HG02623 (cell line): Measurements from ENCODE around the gene IQSEC1.

ENCODE experiments used
- ATAC-seq: cut with Tn5 transposase; IDR thresholded peaks from one replicate; pipeline ENCODE4 v1.9.1; 2021; ENCODE audit warnings: moderate library complexity; ENCODE audit not compliant: unreplicated experiment

IQSEC1 gene

DNA sequence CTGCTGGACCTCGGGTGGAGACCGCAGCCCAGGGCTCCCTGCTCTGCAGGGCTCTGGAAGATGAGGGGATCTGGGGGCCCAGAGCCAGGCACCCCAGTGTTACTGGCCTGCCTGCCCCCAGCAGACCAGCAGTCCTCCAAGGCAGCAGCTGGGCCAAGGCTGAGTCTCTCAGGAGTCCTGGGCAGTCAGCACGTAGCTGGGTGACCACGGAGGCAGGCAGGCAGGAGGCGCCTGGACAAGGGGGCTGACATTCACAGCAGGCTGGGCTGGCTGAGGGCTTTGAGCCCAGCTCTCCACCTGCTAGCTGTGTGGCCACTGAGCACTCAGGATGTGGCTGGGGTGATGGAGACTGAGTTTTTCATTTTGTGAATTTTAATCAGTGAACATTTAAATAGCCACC lies 67.9 kb downstream of the IQSEC1 start:
- ATAC-seq, result no peak

DNA sequence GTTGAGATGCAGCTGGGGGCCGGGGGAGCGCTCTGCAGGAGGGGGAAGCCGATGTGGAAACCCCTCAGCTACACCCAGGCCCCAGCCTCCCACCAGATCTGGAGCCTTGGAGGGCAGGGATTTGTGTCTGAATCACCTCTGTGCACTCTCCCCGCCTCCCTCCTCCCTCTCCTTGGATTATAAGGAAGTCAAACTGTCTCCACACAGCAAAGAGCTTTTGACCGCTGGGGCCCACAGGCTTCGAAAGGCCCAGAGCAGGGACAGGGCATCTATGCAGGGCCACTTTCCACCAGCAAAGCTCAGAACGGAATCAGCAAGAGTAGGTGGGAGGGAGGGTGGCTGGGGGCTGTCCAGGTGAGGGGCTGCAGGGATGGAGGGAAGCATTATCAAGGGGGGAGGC lies 68.9 kb downstream of the IQSEC1 start:
- no peak for ATAC-seq

DNA sequence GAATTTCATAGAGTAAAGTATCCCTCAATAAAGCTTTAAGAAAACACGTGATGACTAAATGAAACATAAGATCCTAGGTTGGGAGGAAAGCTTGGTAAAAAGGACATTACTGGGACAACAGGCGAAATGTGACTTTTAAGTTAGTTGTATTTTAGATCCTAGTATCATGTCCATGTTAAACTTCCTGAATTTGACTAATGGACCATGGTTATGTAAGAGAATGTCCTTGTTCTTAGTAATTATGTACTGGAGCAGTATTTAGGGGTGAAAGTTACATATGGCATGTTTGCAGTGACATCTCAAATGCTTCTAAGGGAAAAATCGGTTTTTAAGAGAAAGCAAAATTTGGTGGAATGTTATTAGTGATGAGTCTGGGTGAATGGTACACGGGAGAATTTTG lies 69.6 kb downstream of the IQSEC1 start:
- ATAC-seq, result no peak

DNA sequence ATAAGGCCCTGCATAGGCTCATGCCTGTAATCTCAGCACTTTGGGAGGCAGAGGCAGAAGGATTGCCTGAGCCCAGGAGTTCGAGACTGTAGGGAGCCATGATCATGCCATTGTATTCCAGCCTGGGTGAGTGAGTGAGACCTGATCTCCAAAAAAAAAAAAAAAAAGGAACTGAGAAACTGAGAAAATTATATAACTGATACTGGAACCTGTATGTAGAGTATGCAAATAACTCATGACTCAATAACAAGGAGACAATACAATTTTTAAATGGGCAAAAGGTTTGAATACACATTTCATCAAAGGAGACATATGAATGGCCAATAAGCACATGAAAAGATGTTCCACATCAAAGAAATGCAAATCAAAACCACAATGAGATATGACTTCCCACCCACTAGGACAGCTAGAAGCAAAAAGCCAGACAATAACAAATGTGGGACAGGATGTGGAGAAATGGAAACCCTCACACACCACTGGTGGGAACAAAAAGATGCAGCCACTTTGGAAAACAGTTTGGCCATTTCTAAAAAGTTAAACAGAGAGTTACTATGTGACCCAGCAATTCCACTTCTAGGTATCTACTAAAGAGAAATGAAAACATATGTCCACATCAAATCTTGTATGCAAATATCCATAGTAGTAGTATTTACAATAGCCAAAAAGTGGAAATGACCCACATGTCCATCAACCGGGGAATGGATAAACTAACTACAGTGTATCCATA lies 70.7 kb downstream of the IQSEC1 start:
- ATAC-seq, result peak; percentile 39

DNA sequence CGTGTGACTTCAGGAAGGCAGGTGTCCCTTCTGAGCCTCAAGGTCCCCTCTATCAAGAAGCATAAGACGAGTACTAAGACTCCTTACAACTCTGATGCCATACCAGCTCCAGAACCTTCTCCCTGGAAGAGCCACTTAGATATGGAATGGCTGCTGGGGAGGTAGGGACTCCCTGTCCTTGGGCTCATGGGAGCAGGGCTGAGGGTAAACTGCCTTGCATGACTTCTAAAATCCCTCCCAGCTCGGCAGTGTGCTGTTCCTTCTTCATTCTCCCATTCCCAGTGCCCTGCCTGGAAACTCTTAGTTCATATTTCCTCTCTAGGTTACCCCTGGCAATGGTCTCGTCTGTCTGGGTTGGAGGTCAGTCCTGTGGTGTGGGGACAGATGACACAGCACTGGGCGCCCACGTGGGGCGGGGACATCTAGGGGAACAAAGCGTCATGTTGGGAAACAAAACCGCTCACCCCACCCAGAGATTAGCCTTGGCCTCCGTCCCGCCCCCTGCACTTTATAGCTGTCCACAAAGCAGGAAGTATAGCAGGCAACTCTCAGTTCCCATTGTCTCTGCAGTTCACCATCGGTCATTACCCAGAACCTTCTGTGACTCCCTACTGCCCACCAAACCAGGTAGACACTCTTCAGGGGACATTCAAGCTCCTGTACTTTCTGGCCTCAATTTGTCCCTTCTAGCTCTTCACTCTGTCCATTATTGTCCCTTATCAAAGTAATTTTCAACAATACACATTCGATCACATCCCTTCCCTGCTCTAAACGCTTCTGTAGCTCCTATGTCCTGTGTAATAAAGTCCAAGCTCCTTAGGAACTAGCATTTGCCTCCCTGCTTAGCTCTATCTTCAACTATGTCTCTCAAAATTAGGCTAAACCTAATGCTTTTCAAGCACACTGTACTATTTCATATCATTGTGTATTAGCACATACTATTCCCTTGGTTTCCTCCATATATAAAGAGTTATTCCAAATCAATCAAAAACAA lies 73.8 kb downstream of the IQSEC1 start:
- no peak for ATAC-seq

DNA sequence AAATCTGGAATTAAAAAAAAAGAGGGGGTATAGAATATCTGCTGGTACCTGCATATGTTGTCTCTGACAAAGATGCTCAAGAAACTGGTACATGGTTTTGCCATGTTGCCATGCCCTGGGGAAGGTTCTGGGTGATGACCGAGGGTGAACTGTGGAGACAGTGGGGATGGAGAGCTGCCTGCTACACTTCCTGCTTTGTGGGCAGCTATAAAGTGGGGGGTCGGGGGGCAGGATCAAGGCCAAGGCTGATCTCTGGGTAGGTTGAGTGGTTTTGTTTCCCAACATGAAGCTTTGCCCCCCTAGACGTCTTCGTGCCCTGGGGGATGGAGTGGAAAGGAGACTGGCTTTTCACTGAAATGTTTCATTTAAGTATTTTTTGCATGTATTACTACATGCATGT lies 74.6 kb downstream of the IQSEC1 start:
- ATAC-seq, result no peak

DNA sequence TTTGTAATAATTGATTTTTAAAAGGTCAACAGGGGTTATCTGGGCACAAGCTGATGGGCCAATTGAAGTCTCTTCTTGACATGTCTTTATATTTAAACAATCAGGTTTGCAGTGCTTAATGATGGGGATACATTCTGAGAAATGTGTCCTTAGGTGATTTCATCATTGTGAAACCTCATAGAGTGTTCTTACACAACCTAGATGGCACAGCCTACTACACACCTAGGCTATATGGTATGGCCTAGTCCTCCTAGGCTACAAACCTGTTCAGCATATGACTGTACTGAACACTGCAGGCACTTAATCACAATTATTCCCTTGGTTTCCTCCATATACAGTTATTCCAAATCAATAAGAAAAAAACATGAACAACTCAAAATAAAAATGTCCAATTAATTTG lies 75.8 kb downstream of the IQSEC1 start:
- ATAC-seq, result no peak

DNA sequence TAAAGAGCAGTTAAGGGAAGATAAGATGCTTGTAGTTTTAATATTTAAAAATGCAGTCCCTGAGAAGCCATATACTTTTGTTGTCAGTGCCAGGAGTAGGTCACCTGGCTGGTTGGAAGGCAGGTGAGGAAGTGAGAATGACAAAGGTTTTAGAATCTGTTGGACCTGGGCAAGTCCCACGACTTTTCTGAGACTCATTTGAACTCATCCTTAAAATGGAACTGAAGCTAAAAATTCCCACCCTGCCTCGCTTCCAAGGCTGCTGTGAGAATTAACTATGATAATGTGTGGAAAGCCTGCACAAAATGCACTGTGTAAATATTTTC lies 77.1 kb downstream of the IQSEC1 start:
- no peak for ATAC-seq

DNA sequence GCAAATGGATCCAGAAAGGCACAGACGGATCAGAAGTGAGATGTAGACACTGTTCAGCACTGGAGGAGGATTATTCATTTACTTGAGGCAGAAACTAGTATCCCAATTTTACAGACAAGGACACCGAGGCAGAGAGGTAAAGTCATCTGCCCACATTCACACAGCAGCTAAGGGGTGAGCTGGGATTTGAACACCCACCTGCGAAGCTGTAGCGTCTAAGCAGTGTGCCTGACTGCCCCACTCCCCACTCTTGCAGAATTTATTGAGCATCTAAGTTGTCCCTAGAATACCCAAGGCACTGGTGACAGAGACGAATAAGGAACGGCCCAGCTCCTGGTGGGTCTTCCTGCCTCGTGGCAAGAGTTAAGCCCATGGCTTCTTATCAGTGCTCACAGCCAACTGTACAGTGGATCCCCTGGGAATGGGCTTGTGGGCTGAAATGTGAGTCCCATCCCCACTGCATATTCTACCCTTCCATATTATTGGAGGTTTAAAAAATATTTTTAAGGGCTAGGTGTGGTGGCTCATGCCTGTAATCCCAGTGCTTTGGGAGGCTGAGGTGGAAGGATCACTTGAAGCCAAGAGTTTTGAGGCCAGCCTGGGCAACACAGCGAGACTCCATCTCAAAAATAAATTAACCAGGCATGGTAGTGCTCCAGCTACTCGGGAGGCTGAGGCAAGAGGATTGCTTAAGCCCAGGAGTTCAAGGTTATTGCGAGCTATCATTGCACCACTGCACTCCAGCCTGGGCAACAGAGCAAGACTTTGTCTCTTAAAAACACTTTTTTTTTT lies 77.6 kb downstream of the IQSEC1 start:
- ATAC-seq, result no peak

DNA sequence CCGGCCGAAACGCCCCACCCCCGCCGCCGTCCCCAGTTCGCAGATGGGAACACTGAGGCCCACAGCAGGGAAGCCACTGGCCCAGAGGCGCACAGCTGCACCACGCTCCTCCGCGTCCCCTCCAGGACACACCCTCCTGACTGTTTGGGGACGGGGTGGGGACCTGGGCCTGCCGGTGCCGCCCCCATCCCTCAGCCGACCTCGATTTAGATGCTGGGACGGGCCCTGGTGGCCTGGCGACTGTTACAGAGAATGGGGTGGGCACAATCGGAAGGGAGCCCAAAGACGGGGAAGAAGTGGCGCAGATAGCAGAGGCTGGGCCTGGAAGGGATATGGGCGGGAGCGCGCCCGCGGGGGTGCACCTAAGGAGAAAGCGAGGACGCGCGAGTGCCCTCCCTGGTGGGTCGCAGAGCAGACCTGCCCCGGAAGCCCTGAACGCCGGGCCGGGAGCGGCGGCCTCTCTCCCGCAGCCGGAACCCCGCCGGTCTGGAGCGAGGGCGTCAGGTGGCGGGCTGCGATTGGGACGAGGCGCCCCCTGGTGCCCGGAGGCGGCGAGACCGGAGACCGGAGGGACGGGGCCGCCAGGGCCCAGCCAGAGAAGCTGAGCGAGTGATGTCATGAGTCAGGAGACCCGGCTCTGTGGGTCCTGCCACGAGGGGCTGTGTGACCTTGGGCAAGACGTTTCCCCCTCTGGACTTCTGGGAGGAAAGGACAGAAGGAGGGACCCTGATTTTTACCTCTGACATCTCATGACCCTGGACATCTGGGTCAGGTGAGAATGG lies 78.4 kb downstream of the IQSEC1 start:
- ATAC-seq, result peak; percentile 69

DNA sequence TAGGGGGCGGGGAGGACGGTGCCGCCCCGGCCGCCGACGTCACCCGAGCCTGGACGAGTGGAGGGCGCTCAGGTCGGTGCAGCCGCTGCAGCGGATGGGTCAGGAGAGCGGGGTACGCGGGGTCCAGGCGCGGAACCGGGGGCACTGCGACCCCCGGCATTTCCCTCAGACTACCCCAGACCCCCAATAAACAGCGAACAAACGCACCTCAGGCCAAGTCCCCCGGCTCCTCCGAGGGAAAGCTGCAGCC lies 78.9 kb downstream of the IQSEC1 start:
- ATAC-seq, result no peak

DNA sequence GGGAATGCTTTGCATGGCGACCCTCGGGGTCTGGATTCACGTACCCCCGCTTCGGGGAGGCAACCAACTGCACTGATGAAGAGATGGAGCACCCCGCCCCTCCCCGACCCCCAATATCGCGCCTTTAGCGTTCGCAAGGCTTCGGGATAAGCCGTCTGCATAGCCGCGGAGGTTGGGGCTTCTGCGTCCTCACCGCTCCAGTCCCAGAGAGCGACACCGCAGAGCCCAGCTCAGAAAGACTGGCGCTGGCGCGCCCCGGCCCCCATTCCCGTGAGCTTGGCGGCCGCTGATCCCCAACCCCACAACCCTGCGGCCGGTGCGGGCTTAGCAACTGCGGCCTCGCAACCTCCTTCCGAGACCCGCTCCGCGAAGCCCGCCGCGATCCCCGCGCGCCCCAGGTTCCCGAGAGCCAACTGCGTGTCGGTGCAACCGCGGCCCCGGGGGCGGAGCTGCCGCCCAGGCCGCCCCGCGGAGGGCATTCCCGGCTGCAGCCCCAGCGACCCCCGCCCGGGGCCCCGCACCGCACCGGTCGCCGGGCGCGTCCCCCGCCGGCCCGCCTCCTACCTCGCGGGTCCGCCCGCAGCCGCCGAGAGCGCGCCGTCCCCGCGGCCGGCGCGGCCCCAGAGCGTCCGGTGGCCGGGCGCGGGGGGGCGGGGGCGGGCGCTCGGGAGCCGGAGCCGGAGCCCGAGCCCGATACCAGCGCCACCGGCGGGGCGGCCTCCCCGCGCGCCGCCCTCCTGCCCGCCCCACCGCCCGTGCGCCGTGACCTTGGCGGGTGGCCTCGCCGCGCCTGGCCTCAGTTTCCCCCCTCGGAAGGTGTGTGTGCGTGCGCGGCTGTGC lies 79.5 kb downstream of the IQSEC1 start:
- ATAC-seq, result no peak

DNA sequence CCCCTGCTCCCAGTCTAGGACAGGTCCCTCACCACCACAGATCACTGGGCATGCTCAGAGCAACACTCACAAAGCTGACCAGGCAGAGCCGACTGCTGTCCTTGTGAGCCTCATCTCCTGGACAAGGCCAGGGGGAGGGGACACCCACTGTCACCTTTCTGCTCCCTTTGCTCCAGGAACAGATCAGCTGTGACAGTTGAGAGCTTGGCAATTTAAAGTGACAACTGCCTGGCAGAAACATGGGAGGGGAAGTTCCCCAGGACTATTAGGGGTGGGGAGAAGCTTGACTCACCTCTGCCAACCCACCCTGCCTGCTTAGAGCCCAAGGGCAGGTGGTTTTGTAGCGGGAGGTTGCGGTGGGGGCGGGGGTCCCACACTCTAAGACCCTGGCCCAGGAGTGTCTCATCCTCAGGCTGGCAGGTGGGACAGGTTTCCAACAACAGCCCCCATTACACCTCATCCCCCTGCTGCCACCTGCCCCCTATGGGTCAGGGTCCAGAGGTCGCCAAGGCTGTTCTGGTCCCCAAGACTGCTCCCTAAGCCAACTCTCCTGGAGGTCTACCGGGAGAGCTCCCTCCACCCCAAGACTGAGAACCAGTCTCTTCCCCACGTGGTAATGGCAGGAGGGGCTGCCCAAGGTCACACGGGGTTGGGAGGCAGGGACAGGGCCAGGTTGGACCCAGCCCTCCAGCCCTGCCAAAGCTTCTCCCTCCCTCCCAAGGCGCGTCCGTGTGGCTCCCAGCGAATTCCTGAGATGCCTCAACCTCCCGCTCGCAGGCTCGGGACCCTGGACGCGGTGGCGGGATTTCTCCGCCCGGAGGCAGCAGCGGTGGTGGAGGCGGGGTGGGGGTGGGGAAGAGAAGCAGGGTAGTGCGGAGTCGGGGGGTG lies 80.4 kb downstream of the IQSEC1 start:
- ATAC-seq, result no peak

DNA sequence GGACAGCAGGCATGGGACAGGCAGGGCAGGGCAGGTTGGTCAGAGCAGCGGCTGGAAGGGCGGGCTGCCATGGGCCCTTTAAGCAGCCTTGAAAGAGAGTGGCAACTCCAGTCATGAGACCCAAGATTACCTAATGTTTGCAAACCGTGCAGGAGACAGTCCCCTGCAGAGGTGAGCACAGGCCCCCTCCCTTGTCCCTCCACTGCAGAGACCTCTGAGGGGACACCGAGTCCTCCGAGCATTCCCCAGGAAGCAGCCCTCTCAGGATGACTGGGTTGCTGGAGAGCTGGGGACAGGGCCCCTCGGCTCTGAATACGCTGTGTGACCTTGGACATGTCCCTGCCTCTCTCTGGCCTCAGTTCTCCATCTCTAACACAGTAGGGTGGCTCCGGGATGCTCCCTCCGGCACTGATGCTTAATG lies 81.4 kb downstream of the IQSEC1 start:
- ATAC-seq, result no peak

DNA sequence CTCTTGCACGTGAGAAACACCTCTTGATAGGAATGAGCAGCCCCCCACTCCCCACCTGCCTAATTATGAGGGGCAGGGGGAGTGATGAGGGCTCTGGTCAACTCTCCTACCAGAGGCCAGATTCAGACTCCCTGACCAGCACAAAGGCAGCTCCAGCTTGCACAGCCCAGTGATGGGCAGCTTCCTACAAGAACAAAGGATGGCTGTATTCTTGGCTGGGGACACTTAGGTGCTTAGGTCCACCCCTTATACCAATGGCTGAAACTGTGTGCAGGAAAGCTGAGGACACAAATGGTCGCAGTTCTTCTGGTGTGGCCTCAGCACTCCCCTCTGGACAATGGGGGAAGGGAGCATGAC lies 81.8 kb downstream of the IQSEC1 start:
- ATAC-seq, result no peak

DNA sequence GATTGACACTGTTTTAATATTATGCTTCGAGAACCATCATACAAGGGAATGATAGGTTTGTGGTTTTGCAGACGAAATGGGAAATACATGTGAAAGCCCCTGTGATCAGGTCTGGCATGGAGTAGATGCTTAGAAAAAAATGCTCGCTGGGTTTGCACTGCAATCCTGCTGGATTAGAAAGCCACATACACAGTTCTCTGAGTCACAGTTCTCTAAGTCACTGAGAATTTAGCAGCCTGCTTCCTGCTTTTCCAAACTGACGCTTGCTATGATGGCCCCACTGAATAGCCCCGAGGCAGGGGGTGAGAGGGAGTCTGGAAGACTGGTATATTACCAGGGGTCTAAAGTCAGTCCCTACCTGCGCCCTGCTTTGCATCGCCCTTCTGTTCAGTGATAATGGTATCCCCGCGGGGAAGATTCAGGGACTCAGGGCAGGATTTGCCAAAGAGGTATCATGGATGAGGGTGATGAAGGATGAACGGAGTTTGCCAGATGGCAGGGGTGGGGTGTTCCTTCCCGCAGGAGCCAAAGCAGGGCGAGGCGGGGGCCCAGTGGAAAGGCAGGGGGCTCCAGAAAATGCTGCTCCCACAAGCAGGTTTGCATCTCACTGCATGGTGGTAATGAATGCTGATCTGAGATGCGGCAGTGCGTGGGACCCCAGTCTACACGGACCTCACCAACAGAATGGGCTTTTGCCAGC lies 82.3 kb downstream of the IQSEC1 start:
- no peak for ATAC-seq

DNA sequence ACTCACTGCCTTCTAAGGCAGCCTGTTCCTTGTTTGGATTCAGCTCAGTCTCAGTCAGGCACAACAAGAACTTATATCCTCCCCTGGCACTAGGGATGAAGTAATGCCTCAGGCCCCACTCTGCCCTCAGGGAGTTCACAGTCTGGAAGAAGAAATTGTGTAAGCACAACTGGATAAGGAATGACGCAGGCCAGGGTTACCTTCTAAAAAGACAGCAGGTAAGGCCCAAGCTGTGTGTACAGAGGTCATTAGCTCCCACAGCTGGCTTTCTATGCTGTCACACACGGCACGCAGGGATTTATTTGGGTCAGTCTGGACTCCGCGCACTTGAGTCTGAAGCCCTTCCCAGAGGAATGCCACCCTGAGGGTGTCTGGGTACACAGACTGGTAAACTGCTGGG lies 82.9 kb downstream of the IQSEC1 start:
- no peak for ATAC-seq

DNA sequence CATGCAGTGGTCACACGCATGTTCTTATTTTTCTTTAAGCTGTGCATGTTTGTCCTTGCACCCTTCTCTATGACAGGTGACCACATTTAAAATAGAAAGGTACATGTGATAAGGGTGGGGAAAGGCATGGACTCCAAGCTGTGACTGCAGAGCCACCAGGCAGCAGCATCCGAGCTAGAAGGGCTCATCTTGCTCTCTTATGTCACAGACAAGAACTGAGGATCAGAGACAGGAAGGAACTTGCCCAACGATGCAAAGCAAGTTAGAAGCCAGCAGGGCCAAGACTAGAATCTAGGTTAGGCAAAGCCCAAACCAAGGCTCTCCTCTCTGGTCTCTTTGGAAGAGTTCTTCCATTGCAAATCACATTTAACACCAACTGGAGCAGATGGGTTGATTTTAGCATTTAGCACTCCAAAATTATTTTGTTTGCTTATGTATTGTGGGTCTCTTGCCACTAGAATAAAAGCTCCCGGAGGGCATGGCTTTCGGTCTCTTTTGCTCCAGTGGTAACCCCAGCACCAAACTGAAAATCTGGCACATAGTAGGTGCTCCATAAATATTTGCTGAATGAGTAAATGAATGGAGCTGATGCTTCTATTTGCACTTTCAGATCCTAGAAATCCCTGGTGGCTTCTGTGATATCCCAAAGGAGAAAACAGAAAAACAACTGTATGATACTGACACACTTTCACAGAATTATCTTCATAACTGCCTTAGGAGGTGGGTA lies 84.3 kb downstream of the IQSEC1 start:
- no peak for ATAC-seq
